Ureter (tissue), 1 donor: ENCODE measurements around the gene CMTR1. TPM values are rescaled to one million over a fixed set of nuclear protein-coding genes. Genes with fewer than 3 reads are reported as not detected.
A peak's percentile ranks its signal among the peaks of the same experiment; 100 is the strongest.
"Not testable (repeated sequence)": the region's sequence is repeated elsewhere in the genome, so short reads cannot be mapped to it uniquely, and the experiment has no call there.

Experiments
- DNase-seq: peaks from one replicate; pipeline ENCODE4 v3.0.0-alpha.2; 2020; ENCODE audit warnings: low spot score
- total RNA-seq: library from RNA; stranded (reverse); gene quantifications from one replicate; pipeline ENCODE4 v1.2.4, GENCODE V29; 2023
- donor health status: DM: yes; HTN: yes; CAD: no.

Gene CMTR1, protein sequence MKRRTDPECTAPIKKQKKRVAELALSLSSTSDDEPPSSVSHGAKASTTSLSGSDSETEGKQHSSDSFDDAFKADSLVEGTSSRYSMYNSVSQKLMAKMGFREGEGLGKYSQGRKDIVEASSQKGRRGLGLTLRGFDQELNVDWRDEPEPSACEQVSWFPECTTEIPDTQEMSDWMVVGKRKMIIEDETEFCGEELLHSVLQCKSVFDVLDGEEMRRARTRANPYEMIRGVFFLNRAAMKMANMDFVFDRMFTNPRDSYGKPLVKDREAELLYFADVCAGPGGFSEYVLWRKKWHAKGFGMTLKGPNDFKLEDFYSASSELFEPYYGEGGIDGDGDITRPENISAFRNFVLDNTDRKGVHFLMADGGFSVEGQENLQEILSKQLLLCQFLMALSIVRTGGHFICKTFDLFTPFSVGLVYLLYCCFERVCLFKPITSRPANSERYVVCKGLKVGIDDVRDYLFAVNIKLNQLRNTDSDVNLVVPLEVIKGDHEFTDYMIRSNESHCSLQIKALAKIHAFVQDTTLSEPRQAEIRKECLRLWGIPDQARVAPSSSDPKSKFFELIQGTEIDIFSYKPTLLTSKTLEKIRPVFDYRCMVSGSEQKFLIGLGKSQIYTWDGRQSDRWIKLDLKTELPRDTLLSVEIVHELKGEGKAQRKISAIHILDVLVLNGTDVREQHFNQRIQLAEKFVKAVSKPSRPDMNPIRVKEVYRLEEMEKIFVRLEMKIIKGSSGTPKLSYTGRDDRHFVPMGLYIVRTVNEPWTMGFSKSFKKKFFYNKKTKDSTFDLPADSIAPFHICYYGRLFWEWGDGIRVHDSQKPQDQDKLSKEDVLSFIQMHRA
- total RNA-seq, result 44.5 TPM

DNA sequence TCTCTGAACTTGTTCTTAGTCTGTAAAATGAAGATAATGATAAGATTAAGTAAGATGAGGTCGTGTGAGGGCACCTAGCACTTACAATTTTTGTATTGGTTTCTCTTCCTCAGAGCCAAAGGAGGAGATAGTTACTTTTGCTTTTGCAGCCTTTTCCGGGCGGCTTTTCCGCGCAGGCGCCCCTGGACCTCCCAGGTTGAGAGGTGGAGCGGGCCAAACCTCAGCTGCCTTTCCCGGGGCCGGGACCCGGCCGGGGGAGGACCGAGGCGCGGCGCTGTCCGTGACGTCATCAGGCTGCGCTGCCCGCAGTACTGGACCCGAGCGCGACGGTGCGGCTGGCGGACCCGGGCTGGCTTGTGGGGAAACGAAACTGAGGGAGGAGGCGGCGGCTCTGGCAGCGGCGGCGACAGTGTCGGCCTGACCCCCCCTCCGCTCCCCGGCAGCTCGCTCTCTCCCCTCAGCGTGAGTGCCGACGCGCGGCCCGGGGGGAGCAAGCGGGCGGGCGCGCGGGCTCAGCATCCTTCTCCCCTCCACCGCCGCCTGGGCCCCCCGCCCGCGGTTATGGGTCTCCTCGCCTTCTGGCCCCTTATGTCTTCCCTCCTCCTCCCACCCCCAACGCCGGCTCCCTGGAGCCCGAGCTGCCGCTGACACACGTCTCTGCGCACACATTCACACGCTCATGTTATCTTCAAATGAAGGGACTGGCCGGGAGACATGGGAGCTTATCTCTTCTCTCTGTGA lies at the start of gene CMTR1:
Gene CMTR1, plus strand, starts transcription at position 306 of the 741 bp plus-strand sequence. CDS start 2,409 bp downstream, outside the sequence.
- DNase-seq, result peak; percentile 94

DNA sequence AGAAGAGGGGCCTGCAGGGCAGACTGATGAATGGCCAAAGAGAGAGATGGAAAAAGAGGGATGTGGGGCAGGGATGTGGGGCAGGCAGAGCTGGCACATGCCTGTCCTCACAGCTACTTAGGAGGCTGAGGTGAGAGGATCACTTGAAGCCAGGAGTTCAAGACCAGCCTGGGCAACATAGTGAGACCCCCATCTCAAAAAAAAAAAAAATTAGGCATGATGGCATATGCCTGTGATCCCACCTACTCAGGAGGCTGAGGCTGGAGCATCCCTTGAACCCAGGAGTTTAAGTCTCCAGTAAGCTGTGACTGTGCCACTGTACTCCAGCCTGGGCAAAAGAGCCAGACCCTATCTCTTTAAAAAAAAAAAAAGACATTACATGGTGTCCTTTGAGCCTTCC lies 44.4 kb upstream of the CMTR1 start:
- no peak for DNase-seq

- DNase-seq, result no peak
Observed at GRCh38 chr6:37389857-37390256, 43.2 kb upstream of the CMTR1 start.

- no peak for DNase-seq
Observed at GRCh38 chr6:37391120-37391519, 41.9 kb upstream of the CMTR1 start.

- no peak for DNase-seq
Observed at GRCh38 chr6:37392821-37393220, 40.2 kb upstream of the CMTR1 start.

DNA sequence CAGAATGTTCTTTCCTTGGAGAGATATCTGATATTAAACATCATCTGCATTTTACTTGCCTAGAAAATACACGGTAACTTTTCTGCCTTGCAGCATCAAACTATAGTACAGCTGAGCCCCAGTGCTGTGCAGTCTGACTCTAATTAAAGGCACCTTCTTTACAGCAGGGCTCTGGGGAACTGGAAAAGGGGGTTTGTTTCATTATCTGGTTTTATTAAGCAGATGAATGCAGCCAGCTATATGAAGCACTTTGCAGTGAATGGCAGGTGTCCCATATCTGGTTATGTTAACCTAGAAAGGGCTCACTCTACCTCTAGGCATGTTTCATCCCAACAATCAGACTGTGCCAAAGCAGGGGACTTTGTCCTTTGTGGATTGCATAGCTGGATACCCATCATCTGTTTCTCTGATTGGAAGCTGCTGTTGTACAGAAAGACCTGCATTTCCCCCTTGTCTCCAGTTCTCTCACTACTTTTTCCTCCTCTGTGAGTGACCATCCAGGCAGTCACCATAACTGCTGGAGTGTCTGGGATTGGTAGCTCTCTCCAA lies 39.6 kb upstream of the CMTR1 start:
- no peak for DNase-seq

DNA sequence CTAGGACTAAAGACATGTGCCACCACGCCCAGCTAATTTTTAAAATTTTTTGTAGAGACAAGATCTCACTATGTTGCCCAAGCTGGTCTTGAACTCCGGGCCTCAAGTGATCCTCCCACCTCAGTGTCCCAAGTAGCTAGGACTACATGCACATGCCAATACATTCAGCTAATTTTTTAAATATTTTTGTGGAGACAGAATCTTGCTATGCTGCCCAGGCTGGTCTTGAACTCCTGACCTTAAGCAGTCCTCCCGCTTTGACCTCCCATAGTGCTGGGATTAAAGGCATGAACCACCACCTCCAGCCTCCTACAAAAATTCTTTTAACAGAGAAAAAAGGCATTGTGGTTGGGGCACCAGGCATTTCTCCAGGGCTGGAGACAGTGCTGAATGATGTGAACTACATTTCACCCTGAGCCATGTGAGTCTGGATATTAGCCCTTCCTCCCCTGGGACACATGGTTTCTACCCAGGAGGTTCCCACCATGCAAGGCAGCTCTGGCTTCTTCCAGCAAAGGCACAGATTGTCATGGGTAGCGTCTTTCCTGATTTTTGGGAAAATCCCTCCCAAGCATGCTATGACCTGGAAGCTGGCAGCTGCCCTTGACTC lies 36.3 kb upstream of the CMTR1 start:
- DNase-seq, result no peak

- DNase-seq, result no peak
Observed at GRCh38 chr6:37399131-37399530, 33.9 kb upstream of the CMTR1 start.

GRCh38 chr6:37399795-37400490 lies 33.1 kb upstream of the CMTR1 start:
- no peak for DNase-seq

DNA sequence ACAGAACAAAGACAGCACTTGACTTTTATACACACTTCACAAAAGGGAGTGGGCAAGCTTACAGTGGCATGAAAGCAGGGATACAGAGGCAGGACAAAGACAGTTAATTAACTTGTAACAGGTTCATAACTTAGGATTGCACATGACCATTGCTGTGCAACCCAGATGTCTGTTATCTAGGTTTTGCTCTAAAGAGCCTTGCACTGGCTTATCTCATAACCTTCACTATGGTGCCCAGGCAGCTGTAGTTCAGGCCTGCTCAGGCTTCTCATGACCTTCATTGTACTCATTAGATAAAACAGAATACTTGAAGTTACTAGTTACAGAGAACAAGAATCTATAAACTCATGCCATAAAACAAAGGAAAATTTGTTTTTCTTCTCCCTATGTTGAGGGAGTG lies 31.4 kb upstream of the CMTR1 start:
- DNase-seq, result not testable (repeated sequence)

- DNase-seq, result no peak
Observed at GRCh38 chr6:37406726-37407341, 26.2 kb upstream of the CMTR1 start.

DNA sequence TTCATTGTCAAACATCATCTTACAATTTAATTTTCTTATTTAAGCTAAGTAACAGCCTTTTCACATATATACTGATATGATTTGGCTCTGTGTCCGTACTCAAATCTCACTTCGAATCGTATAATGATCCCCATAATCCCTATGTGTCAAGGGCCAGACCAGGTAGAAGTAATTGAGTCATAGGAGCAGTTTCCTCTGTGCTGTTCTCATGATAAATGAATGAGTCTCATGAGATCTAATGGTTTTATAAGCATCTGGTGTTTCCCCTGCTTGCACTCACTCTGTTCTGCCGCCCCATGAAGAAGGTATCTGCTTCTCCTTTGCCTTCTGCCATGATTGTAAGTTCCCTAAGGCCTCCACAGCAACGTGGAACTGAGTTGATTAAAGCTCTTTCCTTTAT lies 25.1 kb upstream of the CMTR1 start:
- DNase-seq, result no peak

GRCh38 chr6:37409501-37409900 lies 23.5 kb upstream of the CMTR1 start:
- no peak for DNase-seq

DNA sequence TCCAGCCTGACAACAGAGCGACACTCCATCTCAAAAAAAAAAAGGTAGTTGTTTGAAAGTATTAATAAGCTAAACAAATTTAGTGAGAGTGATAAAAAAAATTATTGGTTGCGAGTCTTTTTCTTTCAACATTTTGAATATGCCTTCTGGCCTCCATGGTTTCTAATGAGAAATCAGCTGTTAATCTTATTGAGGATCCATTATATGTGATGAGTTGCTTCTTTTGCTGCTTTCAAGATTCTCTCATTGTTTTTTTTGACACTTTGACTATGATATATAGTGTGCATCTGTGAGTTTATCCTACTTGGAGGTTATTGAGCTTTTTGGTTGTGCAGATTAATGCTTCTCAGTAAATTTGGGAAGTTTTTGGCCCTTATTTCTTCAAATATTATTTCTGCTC lies 15.6 kb upstream of the CMTR1 start:
- no peak for DNase-seq

- DNase-seq, result no peak
Observed at GRCh38 chr6:37418722-37419121, 14.3 kb upstream of the CMTR1 start.

- no peak for DNase-seq
Observed at GRCh38 chr6:37426058-37426944, 6.7 kb upstream of the CMTR1 start.

GRCh38 chr6:37426945-37427510 lies 6.0 kb upstream of the CMTR1 start:
- no peak for DNase-seq

- DNase-seq, result no peak
Observed at GRCh38 chr6:37429352-37429750, 3.7 kb upstream of the CMTR1 start.

DNA sequence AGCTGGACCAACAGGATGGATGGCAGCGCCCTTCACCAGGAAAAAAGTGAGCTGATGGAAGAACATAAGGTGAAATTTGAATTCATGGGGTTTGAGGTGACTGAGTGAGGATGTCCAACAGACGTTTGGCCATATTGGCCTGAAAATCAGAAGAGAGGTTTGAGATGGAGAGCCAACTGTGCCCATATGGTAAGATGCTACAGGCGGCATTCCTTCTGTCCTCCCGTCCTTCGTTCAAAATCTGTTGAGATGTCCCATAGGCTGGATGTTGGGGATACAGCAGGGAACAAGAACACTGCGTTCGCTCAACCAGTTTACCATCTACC lies 468 bp upstream of the CMTR1 start:
- no peak for DNase-seq
